MCF 10A (cell line): ENCODE data around the gene ZFAND5. TPM values are rescaled to one million over a fixed set of nuclear protein-coding genes. Genes with fewer than 3 reads are reported as not detected.

ENCODE experiments used
- BruUV-seq: library from RNA; stranded (reverse); fragments of 400-500 nt; replicated peaks from 2 replicates; lab custom pipeline; 2021; lab: Mats Ljungman, UMichigan
- CTCF ChIA-PET: fragments of 300-600 bp; sonication (Branson Sonifier 250); formaldehyde crosslinking; extraction: SDS; loops from one replicate; lab custom pipeline; 2021; ENCODE audit warnings: antibody characterized with exemption, inconsistent platforms; lab: Yijun Ruan, JAX
- POLR2A ChIA-PET: fragments of 300-600, 350-650 bp; sonication (Branson Sonifier 250); formaldehyde crosslinking; extraction: SDS; loops from one replicate; lab custom pipeline; 2020; ENCODE audit warnings: antibody characterized with exemption, inconsistent platforms; lab: Yijun Ruan, JAX
- DNase-seq: peaks from one replicate; pipeline ENCODE4 v3.0.0-alpha.2; 2018; ENCODE audit not compliant: unreplicated experiment
- H3K27ac Mint-ChIP-seq: one replicate; pipeline ENCODE4 v1.8.0; 2022; ENCODE audit warnings: mild to moderate bottlenecking, low read depth, mixed read lengths; ENCODE audit not compliant: unreplicated experiment
- H3K27me3 Mint-ChIP-seq: one replicate; pipeline ENCODE4 v1.8.0; 2022; ENCODE audit warnings: mixed read lengths; ENCODE audit not compliant: insufficient read depth, unreplicated experiment
- H3K36me3 Mint-ChIP-seq: one replicate; pipeline ENCODE4 v1.8.0; 2022; ENCODE audit warnings: mild to moderate bottlenecking, moderate library complexity, mixed read lengths; ENCODE audit not compliant: insufficient read depth, unreplicated experiment
- H3K4me1 Mint-ChIP-seq: one replicate; pipeline ENCODE4 v1.8.0; 2022; ENCODE audit warnings: mixed read lengths; ENCODE audit not compliant: insufficient read depth, unreplicated experiment
- H3K4me3 Mint-ChIP-seq: one replicate; pipeline ENCODE4 v1.8.0; 2022; ENCODE audit warnings: mild to moderate bottlenecking, moderate library complexity, mixed read lengths; ENCODE audit not compliant: unreplicated experiment
- H3K9me3 Mint-ChIP-seq: one replicate; pipeline ENCODE4 v1.8.0; 2022; ENCODE audit warnings: mixed read lengths; ENCODE audit not compliant: unreplicated experiment
- CTCF ChIP-seq: fragments of 200-600 bp; IDR thresholded peaks from one replicate; pipeline ENCODE4 v1.8.0; 2022; ENCODE audit warnings: antibody characterized with exemption, mild to moderate bottlenecking; ENCODE audit not compliant: unreplicated experiment
- intact Hi-C: fragments of 100-400 bp; cut with micrococcal nuclease; formaldehyde crosslinking; loops from 2 replicates; pipeline ENCODE4 v1.14.1; 2022
- total RNA-seq: library from RNA; stranded (reverse); gene quantifications from 2 replicates; pipeline ENCODE4 v1.2.3, GENCODE V29; 2022

ZFAND5 gene
- total RNA-seq, 1 experiment from 2014 or later = 91.7 TPM

DNA sequence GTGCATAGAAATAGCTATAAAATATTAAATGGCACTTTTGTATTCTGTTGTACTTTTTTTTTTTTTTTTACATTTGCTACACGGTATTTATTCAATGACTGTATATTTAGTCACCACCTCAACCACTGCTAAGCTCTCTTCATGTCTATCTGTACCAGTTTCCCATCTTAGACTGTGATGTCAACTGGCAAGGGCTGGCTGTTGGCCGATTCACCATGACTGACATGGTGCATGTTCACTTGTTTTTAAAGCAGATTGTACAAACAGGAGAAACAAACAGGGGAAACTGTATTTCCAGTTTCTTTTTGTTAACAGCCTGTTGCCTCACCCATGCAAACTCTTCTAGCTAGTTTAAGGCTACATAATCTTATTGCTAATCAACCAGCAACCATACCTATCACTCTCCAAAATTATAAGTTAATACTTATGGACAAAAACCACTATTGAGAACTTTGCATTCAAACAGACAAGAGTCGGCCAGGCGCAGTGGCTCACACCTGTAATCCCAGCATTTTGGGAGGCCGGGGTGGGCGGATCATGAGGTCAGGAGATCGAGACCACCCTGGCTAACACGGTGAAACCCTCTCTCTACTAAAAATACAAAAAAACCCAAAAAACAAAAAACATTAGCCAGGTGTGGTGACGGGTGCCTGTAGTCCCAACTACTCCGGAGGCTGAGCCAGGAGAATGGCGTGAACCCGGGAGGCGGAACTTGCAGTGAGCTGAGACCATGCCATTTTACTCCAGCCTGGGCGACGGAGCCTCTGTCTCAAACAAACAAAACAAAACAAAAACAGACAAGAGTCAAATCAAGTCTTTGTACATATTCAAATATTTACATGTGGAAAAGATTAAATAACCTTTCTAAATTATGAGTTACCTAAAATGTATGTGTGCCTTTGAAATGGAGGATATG lies 13.2 kb downstream of the ZFAND5 start:
- POLR2A ChIA-PET = interaction anchor here (0.7 to 2.3 kb wide), 3 partner anchors 11 to 77 kb away, joined by 3 to 6 read pairs (median 4); partner anchors contain the start of gene ZFAND5
- intact Hi-C loops = loop anchor here (5.0 kb wide), 1 partner anchor 159 kb away; no protein-coding TSS in a partner anchor
- CTCF ChIA-PET = interaction anchor here (0.5 to 1.0 kb wide), 5 partner anchors 104 to 659 kb away, joined by 3 to 6 read pairs (median 3); no protein-coding TSS in a partner anchor
- H3K4me1 Mint-ChIP-seq = no peaks in the 10 kb centered on the region
- peaks cover 79% of the 10 kb centered on the region for H3K36me3 Mint-ChIP-seq
- TF ChIP-seq CTCF = no peak
- peak; percentile 43 for DNase-seq
- no peak overlapping the region for H3K27ac Mint-ChIP-seq
- BruUV-seq = no TSS peak
- H3K27me3 Mint-ChIP-seq = no peaks in the 10 kb centered on the region
- no peaks in the 10 kb centered on the region for H3K9me3 Mint-ChIP-seq
- H3K4me3 Mint-ChIP-seq = no peak overlapping the region

DNA sequence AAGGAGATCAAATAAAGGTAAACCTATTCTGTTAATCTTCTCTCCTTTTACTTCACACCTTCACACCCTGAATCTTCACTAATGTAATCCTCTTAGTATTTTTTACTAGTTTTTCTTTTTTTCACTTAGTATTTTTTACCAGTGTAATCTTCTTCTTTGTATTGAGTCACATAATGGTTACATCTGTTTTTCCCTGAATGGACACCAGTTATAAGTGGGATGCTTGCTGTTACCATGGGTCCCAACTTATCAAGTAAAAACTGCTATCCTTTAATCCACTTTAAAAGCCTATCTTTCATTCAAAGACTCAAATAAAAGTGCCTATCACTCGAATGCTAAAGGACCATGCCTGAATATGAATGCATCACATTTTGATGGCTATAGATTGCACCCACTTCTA lies 15.1 kb downstream of the ZFAND5 start:
- POLR2A ChIA-PET = no interaction called here
- no peaks in the 10 kb centered on the region for H3K9me3 Mint-ChIP-seq
- no peak for DNase-seq
- peaks cover 61% of the 10 kb centered on the region for H3K36me3 Mint-ChIP-seq
- H3K27me3 Mint-ChIP-seq = no peaks in the 10 kb centered on the region
- CTCF ChIA-PET = no interaction called here
- H3K4me3 Mint-ChIP-seq = no peak overlapping the region
- BruUV-seq = no TSS peak
- no peak for TF ChIP-seq CTCF
- peak overlapping the region; percentile 64 for H3K27ac Mint-ChIP-seq
- H3K4me1 Mint-ChIP-seq = no peaks in the 10 kb centered on the region
- intact Hi-C loops = loop anchor here (5.0 kb wide), 1 partner anchor 158 kb away; no protein-coding TSS in a partner anchor

DNA sequence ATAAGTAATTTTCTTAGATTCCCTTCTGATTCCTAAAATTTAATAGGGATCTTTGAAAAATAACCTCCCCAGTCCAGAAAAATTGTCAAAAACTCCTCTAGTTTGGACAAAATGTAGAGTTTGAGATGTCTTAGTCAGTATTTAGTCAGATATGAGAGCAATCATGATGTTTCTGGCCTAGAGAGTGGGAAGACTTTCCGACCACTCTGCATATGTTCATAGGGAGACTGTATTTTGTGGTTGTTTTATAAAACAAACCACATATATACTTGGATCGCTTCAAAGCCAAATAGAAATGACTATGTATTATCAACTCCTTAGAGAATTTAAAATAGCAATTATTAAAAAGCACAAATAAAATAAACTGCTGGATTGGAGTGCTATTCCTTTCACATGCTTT lies 15.8 kb downstream of the ZFAND5 start:
- Mint-ChIP-seq H3K4me3 (no peak overlapping the region), H3K36me3 (peaks cover 54% of the 10 kb centered on the region), H3K4me1 (no peaks in the 10 kb centered on the region), H3K27me3 (no peaks in the 10 kb centered on the region), H3K27ac (no peak overlapping the region), H3K9me3 (no peaks in the 10 kb centered on the region)
- DNase-seq = no peak
- ChIA-PET POLR2A (no interaction called here), CTCF (no interaction called here)
- BruUV-seq = no TSS peak
- no peak for TF ChIP-seq CTCF
- intact Hi-C loops = no loop called here

DNA sequence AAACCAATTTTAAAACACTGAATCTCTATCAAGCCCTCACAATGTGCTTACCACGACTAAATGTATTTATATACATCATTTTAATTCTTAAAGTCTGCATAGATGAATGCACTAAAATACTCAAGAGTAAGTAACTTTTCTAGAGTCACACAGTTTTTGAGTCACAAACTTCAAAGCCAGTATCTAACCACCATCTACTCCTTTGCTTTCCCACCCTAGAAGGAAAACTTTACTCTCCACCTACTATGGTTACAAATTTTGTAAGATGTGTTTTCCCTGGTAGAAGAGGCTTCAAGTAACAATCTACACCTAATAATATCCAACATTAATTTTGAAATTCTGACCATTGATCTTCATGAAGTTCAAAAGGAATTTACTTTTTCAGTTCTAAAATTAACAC lies 18.7 kb downstream of the ZFAND5 start:
- POLR2A ChIA-PET = interaction anchor here (0.6 kb wide), 1 partner anchor 307 kb away, joined by 5 read pairs; no protein-coding TSS in a partner anchor
- no peak for TF ChIP-seq CTCF
- no peaks in the 10 kb centered on the region for H3K4me1 Mint-ChIP-seq

More for the DNA sequence above, 18.7 kb downstream of the ZFAND5 start:
- peaks cover 25% of the 10 kb centered on the region for H3K36me3 Mint-ChIP-seq
- no peak overlapping the region for H3K4me3 Mint-ChIP-seq
- BruUV-seq = no TSS peak
- H3K9me3 Mint-ChIP-seq = no peaks in the 10 kb centered on the region
- H3K27me3 Mint-ChIP-seq = no peaks in the 10 kb centered on the region
- H3K27ac Mint-ChIP-seq = no peak overlapping the region
- DNase-seq = no peak
- CTCF ChIA-PET = interaction anchor here (0.8 kb wide), 1 partner anchor 55 kb away, joined by 5 read pairs; no protein-coding TSS in a partner anchor
- intact Hi-C loops = no loop called here
